Suprapubic skin (tissue), 4 donors: ENCODE measurements around the gene OR6T1. TPM values are rescaled to one million over a fixed set of nuclear protein-coding genes. Genes with fewer than 3 reads are reported as not detected.

Experiments used
- DNase-seq, 2 donors: peaks; one replicate each; pipeline ENCODE4 v3.0.0-alpha.2; 2019; ENCODE audit warnings: low spot score in 2 of 2
- H3K27ac ChIP-seq: fragments of 200-600 bp; sonication (generic); one replicate; pipeline ENCODE4 v1.5.1; 2019
- H3K27me3 ChIP-seq: fragments of 200-600 bp; sonication (generic); one replicate; pipeline ENCODE4 v1.5.1; 2019
- H3K36me3 ChIP-seq: fragments of 200-600 bp; sonication (generic); one replicate; pipeline ENCODE4 v1.5.1; 2019
- H3K4me1 ChIP-seq: fragments of 200-600 bp; sonication (generic); one replicate; pipeline ENCODE4 v1.5.1; 2019
- H3K4me3 ChIP-seq: fragments of 200-600 bp; sonication (generic); one replicate; pipeline ENCODE4 v1.5.1; 2019; ENCODE audit warnings: mild to moderate bottlenecking
- H3K9me3 ChIP-seq: fragments of 200-600 bp; sonication (generic); one replicate; pipeline ENCODE4 v1.5.1; 2019
- CTCF ChIP-seq, 2 donors: fragments of 200-600 bp in 1 of 2; fragments of 450-650 bp in 1 of 2; sonication (generic) in 1 of 2; IDR thresholded peaks; one replicate each; pipeline ENCODE4 v1.5.1; 2016 to 2019; ENCODE audit warnings: antibody characterized with exemption in 2 of 2, mild to moderate bottlenecking in 1 of 2, moderate library complexity in 1 of 2
- EP300 ChIP-seq: sonication (generic); formaldehyde crosslinking; IDR thresholded peaks from one replicate; pipeline ENCODE4 v1.6.1; 2017; ENCODE audit warnings: antibody characterized with exemption
- POLR2A ChIP-seq, 2 donors: fragments of 450-650 bp; IDR thresholded peaks; one replicate each; pipeline ENCODE4 v1.6.1; 2017; ENCODE audit warnings: antibody characterized with exemption in 2 of 2, mild to moderate bottlenecking in 2 of 2, moderate library complexity in 2 of 2
- POLR2AphosphoS5 ChIP-seq, 3 donors: sonication (generic); formaldehyde crosslinking; IDR thresholded peaks; one replicate each; pipeline ENCODE4 v1.6.1; 2017; ENCODE audit warnings: antibody characterized with exemption in 3 of 3
- WGBS: methylation state at CpG from one replicate; pipeline ENCODE4 v1.1.5; 2018; 5-methylcytosine and 5-hydroxymethylcytosine counted together
- total RNA-seq, 4 donors: library from RNA; depleted of rRNA; stranded (reverse); fragments of >200 nt; gene quantifications; one replicate each; pipeline ENCODE4 v1.1.0, GENCODE V29; 2016

Gene OR6T1
- total RNA-seq, 4 donors from 2014 or later, result not detected

- no peak for DNase-seq
- Histone ChIP-seq H3K36me3 (no peaks in the 10 kb centered on the region), H3K27ac (no peak overlapping the region), H3K4me3 (no peak overlapping the region), H3K4me1 (no peaks in the 10 kb centered on the region), H3K9me3 (no peaks in the 10 kb centered on the region), H3K27me3 (no peaks in the 10 kb centered on the region)
- TF ChIP-seq EP300, result no peak
- no peak for TF ChIP-seq POLR2A (IDR thresholded peaks at IDR 0.05)
- no peak for TF ChIP-seq POLR2AphosphoS5 (IDR thresholded peaks at IDR 0.05)
- no peak for TF ChIP-seq CTCF (IDR thresholded peaks at IDR 0.05)
Observed at GRCh38 chr11:123956752-123957151, 13.1 kb upstream of the OR6T1 start.

DNA sequence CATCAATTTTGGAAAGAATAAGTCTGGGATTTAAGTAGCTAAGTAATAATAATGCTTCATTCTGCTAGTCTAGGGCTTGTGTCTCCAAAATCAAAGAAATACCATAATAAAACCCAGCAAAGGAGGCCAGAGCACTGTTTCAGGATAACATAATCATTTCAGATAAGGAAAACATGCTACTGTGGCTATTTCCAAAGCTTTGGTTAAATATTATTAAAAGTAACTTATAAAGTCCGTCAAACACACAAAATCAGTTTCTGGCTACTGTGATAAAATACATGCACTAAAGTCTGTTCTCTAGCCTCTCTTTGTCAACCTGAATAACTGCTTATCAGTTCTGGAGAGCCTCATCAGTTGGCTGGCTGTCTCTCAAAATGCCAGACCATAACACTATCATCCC lies 1.5 kb upstream of the OR6T1 start:
- Histone ChIP-seq H3K4me3 (no peak overlapping the region), H3K27ac (no peak overlapping the region), H3K27me3 (no peaks in the 10 kb centered on the region), H3K9me3 (no peaks in the 10 kb centered on the region), H3K36me3 (no peaks in the 10 kb centered on the region), H3K4me1 (no peaks in the 10 kb centered on the region)
- no peak for DNase-seq
- TF ChIP-seq POLR2A (IDR thresholded peaks at IDR 0.05), result no peak
- TF ChIP-seq EP300, result no peak
- no peak for TF ChIP-seq POLR2AphosphoS5 (IDR thresholded peaks at IDR 0.05)
- TF ChIP-seq CTCF (IDR thresholded peaks at IDR 0.05), result no peak
- WGBS, result 63% methylated on average over 1 of the region's 1 CpG

DNA sequence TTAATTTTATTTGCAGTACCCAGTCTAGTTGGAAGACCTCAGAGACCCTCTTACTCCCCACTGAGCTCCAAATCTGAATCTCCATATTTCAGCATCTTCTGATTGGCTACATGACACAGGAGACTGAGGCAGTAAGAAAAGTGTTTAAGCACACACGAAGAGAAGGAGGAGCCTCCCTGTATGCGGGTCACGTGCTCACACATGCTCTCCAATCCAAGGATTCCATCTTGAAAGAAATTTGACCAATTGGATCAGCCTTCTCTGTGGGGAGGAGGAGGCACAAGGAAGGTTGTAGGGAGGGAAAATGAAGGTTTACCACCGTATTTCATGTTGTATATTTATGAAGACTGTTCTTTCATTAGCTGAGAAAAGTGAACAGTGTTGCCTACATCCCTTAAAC lies 1.2 kb downstream of the OR6T1 start:
- H3K27ac ChIP-seq, result no peak overlapping the region
- 89% methylated on average over 4 of the region's 4 CpGs for WGBS

DNA sequence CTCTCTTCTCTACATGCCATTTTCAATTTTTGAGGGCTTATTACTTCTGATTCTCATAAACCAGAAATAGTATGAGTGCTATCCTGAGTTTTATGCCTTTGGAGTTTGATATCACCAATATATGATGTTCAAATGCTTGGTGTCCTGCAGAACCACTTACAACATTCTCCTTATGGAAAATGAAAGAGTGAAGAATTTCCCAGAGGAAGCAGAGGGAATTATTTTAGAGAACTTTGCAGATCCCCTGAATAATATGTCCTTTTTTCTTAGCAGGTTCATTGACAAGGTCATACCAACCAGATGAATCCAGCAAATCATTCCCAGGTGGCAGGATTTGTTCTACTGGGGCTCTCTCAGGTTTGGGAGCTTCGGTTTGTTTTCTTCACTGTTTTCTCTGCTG lies 4.3 kb downstream of the OR6T1 start, which contains the start of gene OR4D5:
TSS of gene OR4D5 (plus strand) at position 301 of the 400 bp plus-strand sequence. CDS start at position 301, 0 bp downstream.
- DNase-seq, result no peak
- WGBS, result 63% methylated on average over 1 of the region's 1 CpG
- no peak for TF ChIP-seq CTCF (IDR thresholded peaks at IDR 0.05)
- TF ChIP-seq POLR2A (IDR thresholded peaks at IDR 0.05), result no peak
- no peak for TF ChIP-seq EP300
- no peak for TF ChIP-seq POLR2AphosphoS5 (IDR thresholded peaks at IDR 0.05)
- no peak within 1 kb of the TSS for H3K4me3 ChIP-seq
- no peak within 1 kb of the TSS for H3K27ac ChIP-seq
- H3K4me1 ChIP-seq, result no peaks in the 10 kb centered on the region
- no peaks in the 10 kb centered on the region for H3K9me3 ChIP-seq
- no peaks in the 10 kb centered on the region for H3K36me3 ChIP-seq
- H3K27me3 ChIP-seq, result no peaks in the 10 kb centered on the region

More for the DNA sequence above, 1.2 kb downstream of the OR6T1 start:
- Histone ChIP-seq H3K4me1 (no peaks in the 10 kb centered on the region), H3K27me3 (no peaks in the 10 kb centered on the region), H3K9me3 (no peaks in the 10 kb centered on the region), H3K36me3 (no peaks in the 10 kb centered on the region), H3K4me3 (no peak overlapping the region)
- no peak for DNase-seq
- TF ChIP-seq CTCF (IDR thresholded peaks at IDR 0.05) (no peak), EP300 (no peak), POLR2A (IDR thresholded peaks at IDR 0.05) (no peak), POLR2AphosphoS5 (IDR thresholded peaks at IDR 0.05) (no peak)

DNA sequence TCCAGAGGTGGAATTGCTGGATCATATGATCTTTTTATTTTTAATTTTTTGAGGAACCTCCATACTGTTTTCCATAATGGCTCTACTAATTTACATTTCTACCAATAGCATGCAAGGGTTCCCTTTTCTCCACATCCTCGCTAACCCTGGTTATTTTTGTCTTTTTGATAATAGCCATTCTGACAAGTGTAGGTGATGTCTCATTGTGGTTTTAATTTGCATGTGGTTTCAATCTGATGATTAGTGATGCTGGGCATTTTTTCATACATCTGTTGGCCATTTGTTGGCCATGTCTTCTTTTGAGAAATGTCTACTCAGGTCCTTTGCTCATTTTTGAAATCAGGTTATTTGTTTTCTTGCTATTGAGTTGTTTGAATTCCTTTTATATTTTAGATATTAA lies 19.6 kb downstream of the OR6T1 start:
- no peaks in the 10 kb centered on the region for H3K27me3 ChIP-seq
- no peak overlapping the region for H3K4me3 ChIP-seq
- TF ChIP-seq POLR2A (IDR thresholded peaks at IDR 0.05), result no peak
- no peak for TF ChIP-seq POLR2AphosphoS5 (IDR thresholded peaks at IDR 0.05)
- TF ChIP-seq EP300, result no peak
- TF ChIP-seq CTCF (IDR thresholded peaks at IDR 0.05), result no peak
- no peak overlapping the region for H3K27ac ChIP-seq
- H3K9me3 ChIP-seq, result no peaks in the 10 kb centered on the region
- no peaks in the 10 kb centered on the region for H3K4me1 ChIP-seq
- WGBS, result 55% methylated on average over 1 of the region's 1 CpG
- no peak for DNase-seq
- no peaks in the 10 kb centered on the region for H3K36me3 ChIP-seq
